Heart right ventricle (tissue), 16 donors: ENCODE data around the gene TTC7B. TPM values are rescaled to one million over a fixed set of nuclear protein-coding genes. Genes with fewer than 3 reads are reported as not detected.

Source experiments
- ATAC-seq, 8 donors: fragments of 200-7000 bp; cut with Tn5 transposase; one replicate each; pipeline ENCODE4 v1.9.1; 2020; ENCODE audit warnings: mild to moderate bottlenecking in 8 of 8, moderate library complexity in 8 of 8, moderate number of reproducible peaks in 1 of 8
- DNase-seq, 2 donors: peaks; one replicate each; pipeline ENCODE4 v3.0.0-alpha.2; 2020
- H3K27ac ChIP-seq, 10 donors: fragments of 200-600 bp; sonication (generic) in 2 of 10; one replicate each; pipeline versions ENCODE4 v1.5.0 to v1.8.0; 2020 to 2022; ENCODE audit warnings: mild to moderate bottlenecking in 3 of 10
- H3K27me3 ChIP-seq, 7 donors: fragments of 200-600 bp; one replicate each; pipeline ENCODE4 v1.8.0; 2021 to 2022; ENCODE audit warnings: mild to moderate bottlenecking in 2 of 7
- H3K36me3 ChIP-seq, 9 donors: fragments of 200-600 bp; sonication (generic) in 1 of 9; one replicate each; pipeline versions ENCODE4 v1.5.0 to v1.8.0; 2020 to 2022; ENCODE audit warnings: mild to moderate bottlenecking in 2 of 9
- H3K4me1 ChIP-seq, 9 donors: fragments of 200-600 bp; sonication (generic) in 1 of 9; one replicate each; pipeline versions ENCODE4 v1.5.0 to v1.8.0; 2020 to 2022; ENCODE audit warnings: mild to moderate bottlenecking in 4 of 9
- H3K4me3 ChIP-seq, 10 donors: fragments of 200-600 bp; sonication (generic) in 2 of 10; one replicate each; pipeline versions ENCODE4 v1.5.0 to v1.8.0; 2020 to 2022; ENCODE audit warnings: mild to moderate bottlenecking in 7 of 10, moderate library complexity in 2 of 10
- H3K9me3 ChIP-seq, 11 donors: fragments of 200-600 bp in 10 of 11; sonication (generic) in 2 of 11; one replicate each; pipeline versions ENCODE4 v1.5.0 to v1.8.0; 2013 to 2022; ENCODE audit warnings: mild to moderate bottlenecking in 2 of 11, control low read depth in 1 of 11, moderate library complexity in 1 of 11
- WGBS, 2 donors: extraction: QIAGEN DNeasy Blood & Tissue Kit; methylation state at CpG; one replicate each; pipeline ENCODE4 v1.1.7; 2013; ENCODE audit warnings: inconsistent platforms in 1 of 2; 5-methylcytosine and 5-hydroxymethylcytosine counted together
- intact Hi-C, 10 donors: fragments of 100-400 bp; cut with DNase I; formaldehyde crosslinking; loops; one replicate each; pipeline versions ENCODE4 v1.11.1 to v1.14.2; 2022
- polyA plus RNA-seq, 2 donors: library from polyadenylated mRNA; stranded (reverse); fragments of 200-250 nt; gene quantifications; one replicate each; pipeline ENCODE4 v1.2.3, GENCODE V29; 2013
- total RNA-seq, 10 donors: library from RNA; stranded (reverse); fragmentation: NEBNext Ultra II Directional in 3 of 10; extraction: Animal tissue kit (Norgen Biotek cat#: 25700) in 3 of 10; gene quantifications; one replicate each; pipeline versions ENCODE4 v1.2.1 to v1.2.4, GENCODE V29; 2021 to 2023
- TF ChIP-seq, protein P1 (sequence below), 9 donors: fragments of 200-600 bp; sonication (generic) in 2 of 9; IDR thresholded peaks; one replicate each; pipeline versions ENCODE4 v1.5.0 to v1.8.0; 2021 to 2022; ENCODE audit warnings: antibody characterized with exemption in 9 of 9, mild to moderate bottlenecking in 5 of 9, moderate library complexity in 1 of 9
- donor health status: Arrhythmogenic right ventricular cardiomyopathy.
- donor health status: ischemic (EF 13 %, LVEDD 7.1; RV severe dilation, severe dysfunction).
- donor health status: healthy with polysubstance abuse.
- donor health status: DM: no; HTN: yes; CAD: no.
- donor health status: DM: no; HTN: no; CAD: no.
- donor health status: ischemic (EF 25% LVEDD 6.9; RV normal size, moderate dysfunction).
- donor health status: ischemic (EF 25% LVEDD 5.7; RV mildly dilated, moderate dysfunction).
- donor health status: healthy.
- donor health status: DM: yes; HTN: yes; CAD: no.
- donor health status: Ischemic cardiomyopathy.
- donor health status: ischemic (EF 35%, LVEDD 5.7; RV mildly dilated, moderate dysfunction).
- donor health status: nonischemic (EF 11% LVEDD 7.7; RV severe dilation, severe dysfunction).
- donor health status: DM: yes; HTN: yes; CAD: no.
- donor health status: PGD.
- donor health status: ischemic (EF 29% LVEDD 5.4; RV normal size, mild dysfunction).
- donor health status: nonischemic (EF 23%, LVEDD 6.1; RV moderate dilation, normal function).

Gene TTC7B
- total and polyA plus RNA-seq, 12 donors, result 23.0 to 79.4 (median 65.5) TPM

DNA sequence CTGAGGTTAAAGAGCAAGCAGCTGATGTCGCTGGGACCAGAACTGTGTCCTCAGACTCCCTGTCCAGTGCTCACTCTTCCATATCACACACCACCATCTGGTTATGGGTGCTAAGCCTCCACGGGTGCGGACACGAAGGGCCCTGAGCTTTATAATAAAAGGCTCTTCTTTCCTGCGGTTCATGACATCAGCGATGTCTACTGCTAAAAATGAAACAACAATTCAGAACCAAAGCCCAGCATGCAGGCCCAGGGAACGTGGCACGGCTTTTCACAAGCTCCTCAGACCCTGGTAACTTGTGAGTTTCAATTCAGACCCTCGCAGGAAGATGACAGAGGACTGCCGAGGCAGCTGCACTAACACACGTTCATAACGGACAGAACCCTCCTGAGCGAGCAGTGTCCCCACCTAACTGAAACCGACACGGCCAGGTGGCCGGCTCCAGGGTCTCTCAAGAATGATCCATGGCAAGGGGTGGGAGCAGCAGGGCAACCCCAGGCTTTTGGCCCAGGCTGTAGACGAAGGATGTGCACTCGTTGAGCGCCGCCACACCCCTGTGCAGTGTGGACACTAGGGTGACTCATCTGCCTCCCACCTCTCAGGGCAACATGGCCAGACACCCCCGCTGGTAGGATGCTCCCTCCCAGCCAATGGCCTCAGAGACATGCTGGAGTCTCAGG is 239.1 kb downstream of the TTC7B start:
- Histone ChIP-seq H3K9me3 (no peaks in the 10 kb centered on the region), H3K27me3 (no peaks in the 10 kb centered on the region), H3K27ac (peak overlapping the region in 7 of 10 donors; percentile 30 to 82 (median 68)), H3K4me3 (no peak overlapping the region), H3K36me3 (peaks cover 0 to 24% (median 0%) of the 10 kb centered on the region in 9 donors), H3K4me1 (peaks cover 9 to 63% (median 42%) of the 10 kb centered on the region in 9 donors)
- WGBS, 2 donors, result 94 to 97% methylated on average over 21 of the region's 21 CpGs
- DNase-seq, result no peak
- no peak for ATAC-seq
- intact Hi-C loops, result no loop called here
- TF ChIP-seq, protein P1, sequence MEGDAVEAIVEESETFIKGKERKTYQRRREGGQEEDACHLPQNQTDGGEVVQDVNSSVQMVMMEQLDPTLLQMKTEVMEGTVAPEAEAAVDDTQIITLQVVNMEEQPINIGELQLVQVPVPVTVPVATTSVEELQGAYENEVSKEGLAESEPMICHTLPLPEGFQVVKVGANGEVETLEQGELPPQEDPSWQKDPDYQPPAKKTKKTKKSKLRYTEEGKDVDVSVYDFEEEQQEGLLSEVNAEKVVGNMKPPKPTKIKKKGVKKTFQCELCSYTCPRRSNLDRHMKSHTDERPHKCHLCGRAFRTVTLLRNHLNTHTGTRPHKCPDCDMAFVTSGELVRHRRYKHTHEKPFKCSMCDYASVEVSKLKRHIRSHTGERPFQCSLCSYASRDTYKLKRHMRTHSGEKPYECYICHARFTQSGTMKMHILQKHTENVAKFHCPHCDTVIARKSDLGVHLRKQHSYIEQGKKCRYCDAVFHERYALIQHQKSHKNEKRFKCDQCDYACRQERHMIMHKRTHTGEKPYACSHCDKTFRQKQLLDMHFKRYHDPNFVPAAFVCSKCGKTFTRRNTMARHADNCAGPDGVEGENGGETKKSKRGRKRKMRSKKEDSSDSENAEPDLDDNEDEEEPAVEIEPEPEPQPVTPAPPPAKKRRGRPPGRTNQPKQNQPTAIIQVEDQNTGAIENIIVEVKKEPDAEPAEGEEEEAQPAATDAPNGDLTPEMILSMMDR (IDR thresholded peaks at IDR 0.05), result no peak

DNA sequence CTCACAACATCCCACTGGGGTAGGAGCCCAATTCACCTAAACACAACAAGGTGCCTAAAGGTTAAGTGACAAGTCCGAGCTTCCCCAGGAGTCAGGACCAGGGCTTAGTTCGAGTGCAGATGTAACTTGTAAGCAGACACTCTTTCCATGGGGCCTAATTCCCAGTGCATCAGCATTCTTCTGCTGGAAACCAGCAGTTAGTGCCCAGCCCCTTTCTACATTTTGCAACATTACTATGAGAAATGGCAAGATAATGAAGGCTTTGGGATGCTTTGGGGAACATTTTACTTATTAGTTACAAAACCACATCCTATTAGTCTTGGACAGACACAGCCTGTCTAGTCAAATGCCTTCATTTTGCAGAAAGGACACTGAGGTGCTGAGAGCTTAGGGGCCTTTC is 239.6 kb downstream of the TTC7B start:
- DNase-seq, result no peak
- 77 to 95% methylated on average over 2 of the region's 2 CpGs for WGBS, 2 donors
- TF ChIP-seq, protein P1 (IDR thresholded peaks at IDR 0.05), result no peak
- no peaks in the 10 kb centered on the region for H3K27me3 ChIP-seq
- no peaks in the 10 kb centered on the region for H3K9me3 ChIP-seq
- ATAC-seq, result no peak
- intact Hi-C loops, result no loop called here
- peak overlapping the region in 2 of 10 donors; percentile 71 to 73 for H3K27ac ChIP-seq
- H3K4me3 ChIP-seq, result no peak overlapping the region
- peaks cover 0 to 30% (median 0%) of the 10 kb centered on the region in 9 donors for H3K36me3 ChIP-seq
- H3K4me1 ChIP-seq, result peaks cover 9 to 63% (median 42%) of the 10 kb centered on the region in 9 donors

DNA sequence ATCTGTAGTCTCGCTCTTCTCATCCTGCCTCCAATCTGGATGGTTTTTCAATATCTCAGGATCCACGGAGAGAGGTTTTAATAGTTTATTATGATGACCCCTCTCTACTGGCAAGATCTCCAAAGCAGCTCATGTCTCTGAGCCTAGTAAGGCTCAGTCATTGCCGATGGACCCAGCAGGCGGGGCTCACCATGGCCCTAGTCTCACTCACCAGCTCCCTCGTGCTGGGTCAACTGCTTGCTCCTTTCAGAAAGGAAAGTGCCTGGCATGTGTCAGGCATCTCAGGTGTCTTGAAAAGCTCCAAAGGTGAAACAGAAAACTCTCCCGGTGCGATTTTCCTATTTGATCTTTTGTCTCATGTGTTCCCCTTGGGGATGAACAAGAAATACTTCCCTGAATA is 240.4 kb downstream of the TTC7B start:
- 92 to 95% methylated on average over 7 of the region's 7 CpGs for WGBS, 2 donors
- peaks cover 0 to 36% (median 0%) of the 10 kb centered on the region in 9 donors for H3K36me3 ChIP-seq
- no peaks in the 10 kb centered on the region for H3K27me3 ChIP-seq
- H3K27ac ChIP-seq, result peak overlapping the region in 5 of 10 donors; percentile 52 to 76 (median 59)
- H3K4me3 ChIP-seq, result no peak overlapping the region
- intact Hi-C loops, result no loop called here
- ATAC-seq (no peak), DNase-seq (no peak)
- no peaks in the 10 kb centered on the region for H3K9me3 ChIP-seq
- TF ChIP-seq, protein P1 (IDR thresholded peaks at IDR 0.05), result no peak
- H3K4me1 ChIP-seq, result peaks cover 9 to 59% (median 42%) of the 10 kb centered on the region in 9 donors

DNA sequence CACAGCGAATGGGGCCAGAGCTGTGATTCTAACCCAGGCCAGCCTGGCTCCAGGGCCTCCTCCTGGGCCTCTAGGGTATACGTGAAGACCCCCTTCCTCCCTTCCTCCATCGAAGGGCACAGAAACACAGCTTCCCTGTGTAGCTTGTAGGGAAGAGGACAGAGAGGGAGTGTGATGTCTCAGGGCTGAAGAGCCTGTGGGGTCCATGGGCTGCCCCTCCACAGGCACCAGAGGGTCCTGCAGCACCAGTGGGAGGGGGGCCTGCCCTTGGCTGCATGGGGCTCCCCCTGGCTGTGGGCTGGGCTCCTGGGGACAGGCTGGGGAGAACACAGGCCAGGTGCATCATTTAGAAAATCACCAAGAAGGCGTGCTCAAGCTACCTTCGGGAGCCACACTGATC is 240.9 kb downstream of the TTC7B start:
- Histone ChIP-seq H3K27ac (peak overlapping the region in 7 of 10 donors; percentile 4 to 76 (median 54)), H3K4me1 (peaks cover 7 to 54% (median 39%) of the 10 kb centered on the region in 9 donors), H3K27me3 (no peaks in the 10 kb centered on the region), H3K36me3 (peaks cover 0 to 40% (median 0%) of the 10 kb centered on the region in 9 donors), H3K4me3 (no peak overlapping the region), H3K9me3 (no peaks in the 10 kb centered on the region)
- TF ChIP-seq, protein P1 (IDR thresholded peaks at IDR 0.05), result peak in 2 of 9 donors; percentile 10 to 20
- DNase-seq, result no peak
- WGBS, 2 donors, result 83 to 87% methylated on average over 5 of the region's 5 CpGs
- intact Hi-C loops, result no loop called here
- no peak for ATAC-seq
